GM19467 (cell line): ENCODE measurements around the gene TBC1D25.

ENCODE experiments used
- ATAC-seq: cut with Tn5 transposase; IDR thresholded peaks from one replicate; pipeline ENCODE4 v1.9.1; 2021; ENCODE audit warnings: mild to moderate bottlenecking, moderate library complexity; ENCODE audit not compliant: unreplicated experiment

The TBC1D25 gene

DNA sequence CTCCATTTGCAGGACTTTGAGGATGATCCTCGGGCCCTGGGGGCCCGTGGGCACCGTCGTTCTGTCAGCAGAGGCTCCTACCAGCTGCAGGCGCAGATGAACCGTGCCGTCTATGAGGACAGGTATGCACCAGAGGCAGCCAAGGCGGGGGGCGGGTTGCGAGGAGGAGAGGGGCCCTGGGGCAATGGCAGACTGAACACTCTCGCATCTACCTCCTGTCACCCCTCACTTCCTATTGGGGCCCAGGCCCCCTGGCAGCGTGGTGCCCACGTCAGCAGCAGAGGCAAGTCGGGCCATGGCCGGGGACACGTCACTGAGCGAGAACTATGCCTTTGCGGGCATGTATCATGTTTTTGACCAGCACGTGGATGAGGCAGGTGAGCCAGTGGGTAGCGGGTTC is 59.8 kb downstream of the TBC1D25 start:
- ATAC-seq = no peak

DNA sequence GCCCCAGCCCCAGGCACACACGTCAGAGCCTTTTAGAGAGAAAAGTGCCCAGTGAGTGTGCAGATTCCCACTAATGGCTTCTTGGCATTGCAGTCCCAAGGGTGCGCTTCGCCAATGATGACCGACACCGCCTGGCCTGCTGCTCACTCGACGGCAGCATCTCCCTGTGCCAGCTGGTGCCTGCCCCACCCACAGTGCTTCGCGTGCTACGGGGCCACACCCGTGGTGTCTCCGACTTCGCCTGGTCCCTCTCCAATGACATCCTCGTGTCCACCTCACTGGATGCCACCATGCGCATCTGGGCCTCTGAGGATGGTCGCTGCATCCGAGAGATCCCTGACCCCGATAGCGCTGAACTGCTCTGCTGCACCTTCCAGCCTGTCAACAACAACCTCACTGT is 60.7 kb downstream of the TBC1D25 start:
- no peak for ATAC-seq

- no peak for ATAC-seq
These were observed 62.4 kb downstream of the TBC1D25 start for GRCh38 chrX:48601741-48602394.

- ATAC-seq = no peak
These were observed 65.2 kb downstream of the TBC1D25 start for GRCh38 chrX:48604701-48605100.

DNA sequence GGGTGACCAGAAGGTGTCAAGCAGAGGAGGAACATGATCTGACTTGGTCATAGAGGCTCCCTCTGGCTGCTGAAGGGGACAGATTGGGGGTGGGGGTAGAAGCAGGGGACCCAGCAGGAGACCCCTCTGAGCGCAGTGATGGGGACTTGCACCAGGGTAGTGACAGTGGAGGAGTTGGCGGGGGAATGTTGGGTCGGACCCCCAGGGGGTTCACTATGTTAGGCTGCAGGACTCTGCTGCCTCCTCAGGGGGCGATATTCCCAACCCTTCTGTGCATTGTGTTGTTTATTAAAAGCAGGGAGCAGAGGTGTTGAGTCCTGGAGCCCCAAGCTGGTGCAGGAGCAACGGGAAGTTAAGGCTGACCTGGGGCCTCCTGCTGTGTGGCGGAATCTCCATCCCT is 66.6 kb downstream of the TBC1D25 start:
- no peak for ATAC-seq

DNA sequence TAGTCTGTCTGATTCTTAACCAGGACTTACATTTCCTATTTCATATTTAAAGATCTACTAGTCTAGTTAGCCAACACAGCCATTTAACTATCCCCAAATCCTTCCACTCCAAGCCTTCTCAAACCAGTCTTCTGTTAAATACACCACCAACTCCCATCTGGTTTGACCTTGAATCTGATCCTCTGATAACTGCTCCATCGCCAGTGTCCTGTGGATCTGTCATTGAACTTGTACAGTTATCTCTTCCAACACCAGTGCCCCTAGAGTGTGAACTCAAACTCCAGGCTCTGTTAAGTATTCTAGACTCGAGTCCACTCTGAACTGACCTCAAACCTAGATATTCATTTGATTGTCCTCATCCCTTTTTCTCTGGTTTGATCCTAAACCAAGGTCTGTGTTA is 72.2 kb downstream of the TBC1D25 start:
- ATAC-seq = no peak
